NT2/D1 (cell line): Measurements from ENCODE around the gene CRELD2.

ENCODE experiments used
- DNase-seq: peaks from one replicate; pipeline ENCODE4 v3.0.0-alpha.2; 2011; ENCODE audit warnings: low read depth, low spot score
- H3K27me3 ChIP-seq: 2 replicates; pipeline ENCODE4 v1.6.0; 2011; ENCODE audit warnings: mild to moderate bottlenecking; ENCODE audit not compliant: insufficient read length, insufficient read depth
- H3K36me3 ChIP-seq: 2 replicates; pipeline ENCODE4 v1.6.1; 2011; ENCODE audit warnings: mild to moderate bottlenecking, low read length, mixed read lengths; ENCODE audit not compliant: insufficient read depth, insufficient read length
- H3K4me1 ChIP-seq: 2 replicates; pipeline ENCODE4 v1.5.1; 2011; ENCODE audit not compliant: insufficient read depth, insufficient read length
- H3K4me3 ChIP-seq: 2 replicates; pipeline ENCODE4 v1.5.1; 2011; ENCODE audit warnings: low read depth; ENCODE audit not compliant: insufficient read length
- H3K9ac ChIP-seq: 2 replicates; pipeline ENCODE4 v1.6.0; 2011; ENCODE audit warnings: low read depth; ENCODE audit not compliant: insufficient read length
- H3K9me3 ChIP-seq: 2 replicates; pipeline ENCODE4 v1.5.1; 2011; ENCODE audit warnings: mild to moderate bottlenecking, low read length; ENCODE audit not compliant: insufficient read depth
- SUZ12 ChIP-seq: IDR thresholded peaks from 2 replicates; pipeline ENCODE4 v1.6.1; 2011; ENCODE audit not compliant: insufficient read length, insufficient read depth; ENCODE audit errors: extremely low read depth
- YY1 ChIP-seq: IDR thresholded peaks from 2 replicates; pipeline ENCODE4 v1.6.1; 2011; ENCODE audit not compliant: insufficient read length, insufficient read depth
- ZNF274 ChIP-seq: IDR thresholded peaks from 2 replicates; pipeline ENCODE4 v1.6.1; 2011; ENCODE audit warnings: mild to moderate bottlenecking, low read depth, low read length

The CRELD2 gene

GRCh38 chr22:49907807-49908206 is 10.6 kb upstream of the CRELD2 start:
- no peak for DNase-seq
- Histone ChIP-seq H3K9me3 (no peaks in the 10 kb centered on the region; the same call in 1 of the 2 replicates), H3K36me3 (peaks cover 72% of the 10 kb centered on the region), H3K9ac (no peak overlapping the region), H3K27me3 (no peaks in the 10 kb centered on the region), H3K4me3 (no peak overlapping the region), H3K4me1 (peaks cover 3% of the 10 kb centered on the region)
- no peak for TF ChIP-seq YY1
- no peak for TF ChIP-seq SUZ12
- no peak for TF ChIP-seq ZNF274

- peaks cover 3% of the 10 kb centered on the region for H3K4me1 ChIP-seq
- DNase-seq: no peak
- no peaks in the 10 kb centered on the region for H3K27me3 ChIP-seq
- TF ChIP-seq YY1 (no peak), SUZ12 (no peak), ZNF274 (no peak)
- no peak overlapping the region for H3K4me3 ChIP-seq
- no peaks in the 10 kb centered on the region for H3K9me3 ChIP-seq
- H3K36me3 ChIP-seq: peaks cover 70% of the 10 kb centered on the region
- no peak overlapping the region for H3K9ac ChIP-seq
Measured at GRCh38 chr22:49909476-49910205, 8.8 kb upstream of the CRELD2 start.

- Histone ChIP-seq H3K9me3 (no peaks in the 10 kb centered on the region), H3K36me3 (peaks cover 65% of the 10 kb centered on the region), H3K27me3 (no peaks in the 10 kb centered on the region), H3K4me1 (peaks cover 3% of the 10 kb centered on the region), H3K9ac (no peak overlapping the region), H3K4me3 (no peak overlapping the region)
- DNase-seq: no peak
- TF ChIP-seq SUZ12 (no peak), YY1 (no peak), ZNF274 (no peak)
Measured at GRCh38 chr22:49910229-49911155, 7.9 kb upstream of the CRELD2 start.

DNA sequence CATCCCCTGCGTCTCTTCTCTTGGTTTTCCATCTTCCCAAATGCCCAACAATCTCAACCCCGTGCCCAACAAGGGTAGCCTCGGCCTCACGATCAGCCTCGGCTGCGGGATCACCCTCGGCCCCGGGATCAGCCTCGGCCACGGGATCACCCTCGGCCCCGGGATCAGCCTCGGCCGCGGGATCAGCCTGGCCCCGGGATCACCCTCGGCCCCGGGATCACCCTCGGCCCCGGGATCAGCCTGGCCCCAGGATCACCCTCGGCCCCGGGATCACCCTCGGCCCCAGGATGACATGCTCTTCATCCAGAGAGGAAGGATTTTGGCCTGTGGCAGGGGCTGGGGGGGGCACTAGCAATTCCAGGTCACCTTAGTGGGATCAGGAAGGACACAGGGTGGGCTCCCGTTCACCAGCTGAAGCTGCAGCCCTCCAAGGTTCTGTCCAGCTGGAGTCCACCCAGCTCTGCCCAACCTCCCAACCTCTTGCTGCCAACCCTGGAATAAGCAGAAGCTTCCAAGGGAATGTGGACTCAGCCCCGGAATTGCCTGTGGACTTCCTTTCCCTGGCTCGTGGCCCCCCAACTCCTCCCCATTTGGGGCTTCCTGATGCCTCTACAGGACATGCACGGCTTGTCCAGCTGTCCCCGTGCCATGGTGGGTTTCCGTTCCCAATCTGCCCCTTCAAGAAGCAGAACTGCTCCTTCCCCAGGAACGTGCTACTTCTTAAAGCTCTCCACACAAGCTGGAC is 6.4 kb upstream of the CRELD2 start:
- H3K4me1 ChIP-seq: peaks cover 6% of the 10 kb centered on the region
- peaks cover 55% of the 10 kb centered on the region for H3K36me3 ChIP-seq
- no peak overlapping the region for H3K9ac ChIP-seq
- no peak overlapping the region for H3K4me3 ChIP-seq
- no peak for DNase-seq
- no peaks in the 10 kb centered on the region for H3K27me3 ChIP-seq
- no peak for TF ChIP-seq ZNF274
- TF ChIP-seq SUZ12: no peak
- no peak for TF ChIP-seq YY1
- no peaks in the 10 kb centered on the region for H3K9me3 ChIP-seq

- H3K9me3 ChIP-seq: no peaks in the 10 kb centered on the region
- no peak overlapping the region for H3K4me3 ChIP-seq
- peaks cover 6% of the 10 kb centered on the region for H3K4me1 ChIP-seq
- H3K9ac ChIP-seq: no peak overlapping the region
- TF ChIP-seq ZNF274 (no peak), YY1 (no peak), SUZ12 (no peak)
- no peaks in the 10 kb centered on the region for H3K27me3 ChIP-seq
- H3K36me3 ChIP-seq: peaks cover 46% of the 10 kb centered on the region
- DNase-seq: no peak
Measured at GRCh38 chr22:49913026-49913425, 5.4 kb upstream of the CRELD2 start.

DNA sequence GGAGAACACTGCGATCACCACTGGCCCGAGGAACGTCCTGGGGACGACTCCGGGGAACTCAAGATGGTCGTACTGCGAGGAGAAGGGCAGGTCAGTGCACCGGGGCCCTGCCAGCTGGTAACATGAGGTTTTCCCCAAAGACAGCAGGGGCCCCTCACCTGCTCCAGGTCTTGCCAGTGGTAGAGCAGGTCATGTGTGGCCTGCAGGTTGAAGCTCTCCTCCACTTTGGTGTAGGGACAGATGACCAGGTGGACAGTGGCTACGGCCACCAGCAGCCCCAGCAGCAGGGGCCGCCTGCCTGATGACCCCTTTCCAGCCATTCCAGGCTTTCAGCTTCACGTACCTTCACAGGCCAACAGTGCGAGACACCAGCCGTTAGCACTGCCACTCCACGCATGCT is 5.0 kb upstream of the CRELD2 start:
- no peak for DNase-seq
- Histone ChIP-seq H3K9ac (no peak overlapping the region), H3K36me3 (peaks cover 45% of the 10 kb centered on the region), H3K27me3 (no peaks in the 10 kb centered on the region), H3K4me1 (peaks cover 6% of the 10 kb centered on the region), H3K4me3 (no peak overlapping the region), H3K9me3 (no peaks in the 10 kb centered on the region)
- TF ChIP-seq SUZ12 (no peak), ZNF274 (no peak), YY1 (no peak)
